Panc1 (cell line): ENCODE data around the gene ADAMTS14. TPM values are rescaled to one million over a fixed set of nuclear protein-coding genes. Genes with fewer than 3 reads are reported as not detected.

Experiments used
- ATAC-seq: fragments of 200-7000 bp; cut with Tn5 transposase; 2 replicates; pipeline ENCODE4 v1.9.1; 2020; ENCODE audit warnings: mild to moderate bottlenecking, moderate library complexity
- BruUV-seq: library from RNA; stranded (reverse); fragments of 400-500 nt; replicated peaks from 2 replicates; lab custom pipeline; 2021; lab: Mats Ljungman, UMichigan
- CTCF ChIA-PET: fragments of 300-600 bp; sonication (Branson Sonifier 250); formaldehyde crosslinking; loops from one replicate; lab custom pipeline; 2022; ENCODE audit warnings: antibody characterized with exemption; lab: Charles Lee
- POLR2A ChIA-PET: fragments of 300-600 bp; sonication (Branson Sonifier 250); formaldehyde crosslinking; loops from one replicate; lab custom pipeline; 2022; ENCODE audit warnings: antibody characterized with exemption; lab: Charles Lee
- DNase-seq: peaks from one replicate; pipeline ENCODE4 v3.0.0-alpha.2; 2010; ENCODE audit warnings: low read depth, low spot score
- H3K27ac ChIP-seq: 2 replicates; pipeline ENCODE4 v1.5.1; 2011; ENCODE audit warnings: mild to moderate bottlenecking, low read length, inconsistent platforms
- H3K27me3 ChIP-seq: fragments of 200-500 bp; sonication (Bioruptor generic); 2 replicates; pipeline ENCODE4 v1.6.0; 2014; ENCODE audit warnings: low read length, inconsistent platforms; ENCODE audit not compliant: control insufficient read depth, insufficient read depth
- H3K36me3 ChIP-seq: fragments of 200-500 bp; sonication (Bioruptor generic); 2 replicates; pipeline ENCODE4 v1.5.1; 2014; ENCODE audit warnings: inconsistent platforms, mild to moderate bottlenecking, low read length, moderate library complexity; ENCODE audit not compliant: control insufficient read depth, insufficient read depth
- H3K4me1 ChIP-seq: 2 replicates; pipeline ENCODE4 v1.5.1; 2011; ENCODE audit warnings: inconsistent platforms, mild to moderate bottlenecking, low read length, moderate library complexity; ENCODE audit not compliant: control insufficient read depth, insufficient read depth
- H3K4me3 ChIP-seq, 2 experiments: 2 replicates each; pipeline ENCODE4 v1.5.1; 2011 to 2012; ENCODE audit warnings: low read depth in 2 of 2, low read length in 2 of 2, mild to moderate bottlenecking in 2 of 2, inconsistent platforms in 1 of 2, moderate library complexity in 1 of 2
- H3K9me3 ChIP-seq: fragments of 200-500 bp; sonication (Bioruptor generic); 2 replicates; pipeline ENCODE4 v1.5.1; 2014; ENCODE audit warnings: low read depth, mild to moderate bottlenecking, inconsistent platforms, low read length, moderate library complexity; ENCODE audit not compliant: control insufficient read depth, insufficient read depth
- CTCF ChIP-seq: fragments of 450-650 bp; IDR thresholded peaks from 2 replicates; pipeline ENCODE4 v1.5.1; 2017; ENCODE audit warnings: mild to moderate bottlenecking
- POLR2AphosphoS5 ChIP-seq: IDR thresholded peaks from 2 replicates; pipeline ENCODE4 v1.6.1; 2012; ENCODE audit warnings: mild to moderate bottlenecking, low read depth, low read length, moderate library complexity
- REST ChIP-seq, 2 experiments: IDR thresholded peaks; 2 replicates each; pipeline ENCODE4 v1.6.1; 2011 to 2012; ENCODE audit warnings: low read depth in 2 of 2, control low read depth in 1 of 2, low read length in 1 of 2, mild to moderate bottlenecking in 1 of 2, moderate library complexity in 1 of 2; ENCODE audit not compliant: insufficient read depth in 1 of 2
- SIN3A ChIP-seq: IDR thresholded peaks from 2 replicates; pipeline ENCODE4 v1.6.1; 2012; ENCODE audit warnings: low read depth, mild to moderate bottlenecking, low read length, moderate library complexity, borderline replicate concordance; ENCODE audit not compliant: insufficient read depth
- TCF7L2 ChIP-seq: IDR thresholded peaks from 2 replicates; pipeline ENCODE4 v1.6.1; 2011; ENCODE audit warnings: mild to moderate bottlenecking, low read depth, low read length, inconsistent platforms
- in situ Hi-C: cut with HindIII; loops from 2 replicates; pipeline ENCODE4 v1.10.0; 2016; ENCODE audit warnings: low sequenced_read_pairs, low pct_unique_long_range_greater_than_20kb
- intact Hi-C: fragments of 100-400 bp; cut with micrococcal nuclease; formaldehyde crosslinking; loops from one replicate; pipeline ENCODE4 v1.10.0; 2022; ENCODE audit not compliant: unreplicated experiment
- total RNA-seq: library from RNA; stranded (reverse); gene quantifications from one replicate; pipeline ENCODE4 v1.2.1, GENCODE V29; 2021; ENCODE audit not compliant: unreplicated experiment

The ADAMTS14 gene
- total RNA-seq, 1 experiment from 2014 or later: 0.67 TPM

DNA sequence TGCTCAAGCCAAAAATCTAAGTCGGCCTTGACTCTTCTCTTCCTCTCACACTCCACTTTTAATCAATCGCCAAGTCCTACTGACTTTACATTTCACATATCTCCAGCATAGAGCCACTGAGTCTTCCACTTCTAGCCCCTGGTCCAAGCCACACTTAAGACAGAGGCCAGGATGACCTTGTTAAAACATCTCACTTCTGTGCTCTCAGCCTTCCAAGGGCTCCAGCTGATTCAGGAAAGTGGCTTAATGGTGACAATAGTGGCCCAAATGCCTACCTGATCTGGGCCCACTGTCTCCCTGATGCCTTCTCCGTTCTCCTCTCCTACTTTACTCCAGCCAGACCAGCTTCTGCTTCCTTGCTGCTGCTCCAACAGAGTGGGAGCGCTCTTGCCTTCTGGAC lies 108.5 kb downstream of the ADAMTS14 start:
- POLR2A ChIA-PET: no interaction called here
- no peak for TF ChIP-seq SIN3A
- DNase-seq (no peak), ATAC-seq (no peak)
- H3K4me1 ChIP-seq: no peaks in the 10 kb centered on the region
- in situ Hi-C loops (no loop called here), intact Hi-C loops (no loop called here)
- no TSS peak for BruUV-seq
- CTCF ChIA-PET: no interaction called here
- peaks cover 16% of the 10 kb centered on the region; the same call in 1 of the 2 replicates for H3K27me3 ChIP-seq
- no peak overlapping the region for H3K27ac ChIP-seq
- H3K9me3 ChIP-seq: no peaks in the 10 kb centered on the region
- H3K36me3 ChIP-seq: no peaks in the 10 kb centered on the region
- no peak overlapping the region for H3K4me3 ChIP-seq

DNA sequence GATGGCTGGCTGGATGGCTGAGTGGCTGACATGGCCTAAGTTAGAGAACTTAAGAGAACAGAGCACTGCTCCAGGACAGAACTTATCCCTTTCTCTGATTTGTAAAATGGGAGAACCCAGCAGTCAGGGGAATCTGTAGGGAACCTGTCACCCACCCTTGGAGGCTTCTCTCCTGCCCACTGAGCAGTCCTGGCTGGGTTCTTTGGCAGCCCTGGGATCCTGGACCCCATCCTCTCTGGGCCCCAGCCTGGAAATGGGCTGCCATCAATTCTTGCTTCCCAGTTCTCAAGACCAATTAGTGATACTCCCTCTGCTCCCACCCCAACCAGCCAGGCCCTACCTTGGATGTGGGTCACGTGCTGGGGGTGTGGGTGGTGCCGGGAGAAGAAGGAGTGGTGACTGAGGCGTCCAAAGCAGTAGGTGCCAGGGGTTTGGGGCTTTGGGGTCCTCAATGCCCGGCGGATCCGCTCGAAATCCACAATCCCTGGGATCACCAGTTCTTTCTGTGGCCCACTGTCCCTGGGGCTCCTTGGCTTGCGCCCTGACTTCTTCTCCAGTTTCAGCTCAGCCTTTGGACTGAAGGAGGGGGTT lies 109.2 kb downstream of the ADAMTS14 start:
- no peak for ATAC-seq
- no peak overlapping the region for H3K4me3 ChIP-seq
- H3K27ac ChIP-seq: no peak overlapping the region
- no peaks in the 10 kb centered on the region for H3K4me1 ChIP-seq
- H3K9me3 ChIP-seq: no peaks in the 10 kb centered on the region
- no peak for DNase-seq
- BruUV-seq: no TSS peak
- peaks cover 16% of the 10 kb centered on the region; the same call in 1 of the 2 replicates for H3K27me3 ChIP-seq
- intact Hi-C loops: no loop called here
- in situ Hi-C loops: no loop called here
- H3K36me3 ChIP-seq: no peaks in the 10 kb centered on the region
- TF ChIP-seq CTCF (no peak), TCF7L2 (no peak), REST (IDR thresholded peaks at IDR 0.05; ENCODE audit: insufficient read depth in 1 of 2, low read depth in 2 of 2, low read length in 1 of 2) (no peak), POLR2AphosphoS5 (no peak), SIN3A (no peak)
- ChIA-PET POLR2A (no interaction called here), CTCF (no interaction called here)

GRCh38 chr10:70782086-70782745 lies 109.9 kb downstream of the ADAMTS14 start:
- no peak for TF ChIP-seq POLR2AphosphoS5
- TF ChIP-seq REST (IDR thresholded peaks at IDR 0.05; ENCODE audit: insufficient read depth in 1 of 2, low read depth in 2 of 2, low read length in 1 of 2): no peak
- TF ChIP-seq CTCF: no peak
- no peak for TF ChIP-seq SIN3A
- TF ChIP-seq TCF7L2: no peak
- Histone ChIP-seq H3K4me3 (no peak overlapping the region), H3K9me3 (no peaks in the 10 kb centered on the region), H3K36me3 (no peaks in the 10 kb centered on the region), H3K4me1 (no peaks in the 10 kb centered on the region), H3K27ac (no peak overlapping the region), H3K27me3 (peaks cover 16% of the 10 kb centered on the region; the same call in 1 of the 2 replicates)
- ChIA-PET POLR2A (no interaction called here), CTCF (no interaction called here)
- no TSS peak for BruUV-seq
- ATAC-seq: no peak
- no peak for DNase-seq
- in situ Hi-C loops (no loop called here), intact Hi-C loops (no loop called here)
